HCT116 (cell line): ENCODE results near the gene PIGQ. TPM values are rescaled to one million over a fixed set of nuclear protein-coding genes. Genes with fewer than 3 reads are reported as not detected.

Experiments
- ATAC-seq: fragments of 200-7000 bp; cut with Tn5 transposase; 2 replicates; pipeline ENCODE4 v1.9.1; 2020; ENCODE audit warnings: mild to moderate bottlenecking, moderate library complexity
- BruUV-seq: library from RNA; stranded (reverse); fragments of 400-500 nt; replicated peaks from 2 replicates; lab custom pipeline; 2021; lab: Mats Ljungman, UMichigan
- CTCF ChIA-PET: fragments of 300-600 bp; sonication (Branson Sonifier 250); formaldehyde crosslinking; loops from one replicate; lab custom pipeline; 2021; ENCODE audit warnings: antibody characterized with exemption; lab: Charles Lee
- POLR2A ChIA-PET: fragments of 300-600, 350-600 bp; sonication (Branson Sonifier 250); formaldehyde crosslinking; loops from one replicate; lab custom pipeline; 2021; ENCODE audit warnings: antibody characterized with exemption; lab: Charles Lee
- RAD21 ChIA-PET, 2 experiments: fragments of 300-600 bp; sonication (Branson Sonifier 250); formaldehyde crosslinking; loops; one replicate each; lab custom pipeline; 2023; ENCODE audit warnings: low total read pairs in 2 of 2; ENCODE audit not compliant: uncharacterized antibody in 2 of 2, unreplicated experiment in 2 of 2, low non-redundant PET in 1 of 2; lab: Charles Lee
- DNase-seq: peaks from one replicate; pipeline ENCODE4 v3.0.0-alpha.2; 2010; ENCODE audit warnings: low read depth, low spot score
- H2AFZ ChIP-seq: fragments of 200-600 bp; shearing (Covaris generic), sonication (generic); 2 replicates; pipeline ENCODE4 v1.6.1; 2017; ENCODE audit warnings: low read depth, mixed run types, mixed read lengths, antibody characterized with exemption, low read length; ENCODE audit not compliant: poor library complexity, severe bottlenecking
- H3K27ac ChIP-seq: 2 replicates; pipeline ENCODE4 v1.5.1; 2012; ENCODE audit warnings: low read depth, low read length
- H3K27me3 ChIP-seq: fragments of 200-600 bp; sonication (generic); 2 replicates; pipeline ENCODE4 v1.6.1; 2016; ENCODE audit warnings: mixed run types, low read length, mixed read lengths; ENCODE audit not compliant: insufficient read depth
- H3K36me3 ChIP-seq, 2 experiments: fragments of 200-500 bp in 1 of 2; fragments of 200-600 bp in 1 of 2; sonication (Bioruptor generic) in 1 of 2; sonication (generic) in 1 of 2; 2 replicates each; pipeline versions ENCODE4 v1.5.1 to v1.6.1; 2014 to 2016; ENCODE audit warnings: low read length in 2 of 2, inconsistent platforms in 1 of 2, mixed read lengths in 1 of 2, mixed run types in 1 of 2; ENCODE audit not compliant: insufficient read depth in 2 of 2, control insufficient read depth in 1 of 2
- H3K4me1 ChIP-seq, 2 experiments: fragments of 200-600 bp in 1 of 2; sonication (generic) in 1 of 2; 2 replicates each; pipeline versions ENCODE4 v1.5.1 to v1.6.1; 2012 to 2017; ENCODE audit warnings: low read length in 2 of 2, inconsistent platforms in 1 of 2, mild to moderate bottlenecking in 1 of 2, mixed read lengths in 1 of 2, mixed run types in 1 of 2, moderate library complexity in 1 of 2; ENCODE audit not compliant: insufficient read depth in 2 of 2, control insufficient read depth in 1 of 2
- H3K4me2 ChIP-seq: fragments of 200-600 bp; sonication (generic); 2 replicates; pipeline ENCODE4 v1.6.1; 2017; ENCODE audit warnings: mixed run types, low read length, mixed read lengths
- H3K4me3 ChIP-seq, 2 experiments: fragments of 200-600 bp in 1 of 2; sonication (generic) in 1 of 2; replicated peaks in 1 of 2; 2 replicates each; pipeline ENCODE4 v1.5.1; 2011 to 2016; ENCODE audit warnings: low read length in 2 of 2, control low read depth in 1 of 2, low read depth in 1 of 2, mild to moderate bottlenecking in 1 of 2, mixed read lengths in 1 of 2, mixed run types in 1 of 2
- H3K79me2 ChIP-seq: fragments of 200-600 bp; sonication (generic); 2 replicates; pipeline ENCODE4 v1.6.1; 2017; ENCODE audit warnings: mild to moderate bottlenecking, mixed run types, low read length, moderate library complexity, mixed read lengths; ENCODE audit not compliant: insufficient read depth
- H3K9ac ChIP-seq: fragments of 200-600 bp; sonication (generic); 2 replicates; pipeline ENCODE4 v1.6.1; 2016; ENCODE audit warnings: low read length, mixed read lengths
- H3K9me2 ChIP-seq: fragments of 200-600 bp; sonication (generic), shearing (Covaris generic); 2 replicates; pipeline ENCODE4 v1.6.1; 2017; ENCODE audit warnings: mixed run types, mild to moderate bottlenecking, moderate library complexity; ENCODE audit not compliant: insufficient read depth
- H3K9me3 ChIP-seq, 2 experiments: fragments of 200-500 bp in 1 of 2; fragments of 200-600 bp in 1 of 2; sonication (Bioruptor generic) in 1 of 2; sonication (generic) in 1 of 2; 2 replicates each; pipeline ENCODE4 v1.6.1; 2014 to 2017; ENCODE audit warnings: low read length in 2 of 2, mixed read lengths in 2 of 2, inconsistent platforms in 1 of 2, low read depth in 1 of 2, mild to moderate bottlenecking in 1 of 2, mixed run types in 1 of 2, moderate library complexity in 1 of 2; ENCODE audit not compliant: control insufficient read depth in 1 of 2, insufficient read depth in 1 of 2
- H4K20me1 ChIP-seq: fragments of 200-600 bp; sonication (generic), shearing (Covaris generic); 2 replicates; pipeline ENCODE4 v1.6.1; 2017; ENCODE audit warnings: mixed run types, mild to moderate bottlenecking, moderate library complexity; ENCODE audit not compliant: insufficient read depth
- CBX3 ChIP-seq: IDR thresholded peaks from 2 replicates; pipeline ENCODE4 v1.6.1; 2012; ENCODE audit warnings: low read depth
- EGR1 ChIP-seq: IDR thresholded peaks from 2 replicates; pipeline ENCODE4 v1.6.1; 2012; ENCODE audit warnings: low read depth
- EZH2phosphoT487 ChIP-seq: fragments of 200-600 bp; IDR thresholded peaks from 2 replicates; pipeline ENCODE4 v1.6.1; 2018; ENCODE audit warnings: antibody characterized with exemption, borderline replicate concordance
- FOSL1 ChIP-seq: IDR thresholded peaks from 2 replicates; pipeline ENCODE4 v1.6.1; 2012; ENCODE audit warnings: low read depth
- RAD21 ChIP-seq: IDR thresholded peaks from 2 replicates; pipeline ENCODE4 v1.6.1; 2012; ENCODE audit warnings: low read depth, mild to moderate bottlenecking
- SP1 ChIP-seq: IDR thresholded peaks from 2 replicates; pipeline ENCODE4 v1.6.1; 2012; ENCODE audit warnings: low read depth
- SRF ChIP-seq: IDR thresholded peaks from 2 replicates; pipeline ENCODE4 v1.6.1; 2012; ENCODE audit warnings: low read depth
- TCF7L2 ChIP-seq: IDR thresholded peaks from 2 replicates; pipeline ENCODE4 v1.7.0; 2011; ENCODE audit warnings: borderline replicate concordance, inconsistent platforms; ENCODE audit not compliant: insufficient read depth, insufficient read length; ENCODE audit errors: extremely low read depth
- YY1 ChIP-seq: IDR thresholded peaks from 2 replicates; pipeline ENCODE4 v1.6.1; 2011; ENCODE audit warnings: low read length, low read depth, moderate library complexity, mild to moderate bottlenecking; ENCODE audit not compliant: insufficient replicate concordance; ENCODE audit errors: extremely low read depth
- intact Hi-C: fragments of 100-400 bp; cut with micrococcal nuclease; formaldehyde crosslinking; loops from 2 replicates; pipeline ENCODE4 v1.10.0; 2022
- total RNA-seq: library from RNA; stranded (reverse); gene quantifications from one replicate; pipeline ENCODE4 v1.2.1, GENCODE V29; 2021; ENCODE audit not compliant: unreplicated experiment
- TF ChIP-seq, protein P1 (sequence below): IDR thresholded peaks from 2 replicates; pipeline ENCODE4 v1.6.1; 2012
- TF ChIP-seq, protein P2 (sequence below): IDR thresholded peaks from 2 replicates; pipeline ENCODE4 v1.6.1; 2012; ENCODE audit warnings: low read depth
- TF ChIP-seq, protein P3 (sequence below): IDR thresholded peaks from 2 replicates; pipeline ENCODE4 v1.6.1; 2011; ENCODE audit warnings: mild to moderate bottlenecking, low read length, moderate library complexity; ENCODE audit not compliant: insufficient replicate concordance; ENCODE audit errors: extremely low read depth

Gene PIGQ
- total RNA-seq, 1 experiment from 2014 or later, result 21.0 TPM

DNA sequence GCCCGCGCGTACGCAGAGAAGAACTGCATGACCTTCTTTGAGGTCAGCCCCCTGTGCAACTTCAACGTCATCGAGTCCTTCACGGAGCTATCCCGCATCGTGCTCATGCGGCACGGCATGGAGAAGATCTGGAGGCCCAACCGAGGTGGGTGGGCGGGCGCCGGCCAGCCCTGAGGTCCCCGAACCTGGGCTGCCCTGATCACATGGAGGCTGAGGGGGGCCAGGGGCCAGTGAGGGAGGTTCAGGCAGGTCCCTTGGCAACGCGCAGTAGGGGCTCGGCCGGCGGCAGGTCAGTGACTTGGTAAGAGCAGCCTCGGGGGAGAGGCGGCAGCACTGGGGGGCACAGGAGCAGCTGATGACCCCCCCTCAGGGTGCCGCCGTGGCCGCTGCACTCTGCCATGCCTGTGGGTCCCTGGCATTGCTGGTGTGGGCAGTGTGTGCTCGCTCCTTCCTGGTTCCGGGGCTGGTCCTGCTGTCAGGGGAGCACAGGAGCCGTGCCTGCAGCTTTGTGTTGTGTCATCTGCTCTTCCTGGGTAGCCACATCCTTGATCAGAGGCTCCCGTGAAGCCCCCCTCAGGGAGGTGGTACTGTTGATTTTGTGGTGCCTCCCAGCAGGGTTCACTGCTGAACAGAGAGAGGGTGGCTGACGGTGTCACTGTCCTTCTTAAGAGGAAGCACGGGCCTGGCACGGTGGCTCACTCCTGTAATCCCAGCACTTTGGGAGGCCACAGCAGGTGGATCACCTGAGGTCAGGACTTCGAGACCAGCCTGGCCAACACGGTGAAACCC lies 56.4 kb downstream of the PIGQ start:
- Histone ChIP-seq H2AFZ (no peak overlapping the region), H3K9me3 (no peaks in the 10 kb centered on the region), H3K27ac (peak overlapping the region; percentile 83), H3K4me2 (peak overlapping the region; percentile 61), H3K9me2 (no peaks in the 10 kb centered on the region), H3K36me3 (no peaks in the 10 kb centered on the region), H3K27me3 (no peaks in the 10 kb centered on the region), H3K79me2 (no peaks in the 10 kb centered on the region), H3K4me3 (no peak overlapping the region), H4K20me1 (no peaks in the 10 kb centered on the region), H3K9ac (peak overlapping the region; percentile 57), H3K4me1 (peaks cover 37 to 60% of the 10 kb centered on the region in 2 experiments)
- POLR2A ChIA-PET, result no interaction called here
- RAD21 ChIA-PET, result no interaction called here
- DNase-seq, result no peak
- ATAC-seq, result peak; percentile 13
- CTCF ChIA-PET, result no interaction called here
- no TSS peak for BruUV-seq
- intact Hi-C loops, result loop anchor here (5.0 kb wide), 1 partner anchor 34 kb away; the partner anchor contains the start of gene RAB40C
- TF ChIP-seq RAD21, result no peak

DNA sequence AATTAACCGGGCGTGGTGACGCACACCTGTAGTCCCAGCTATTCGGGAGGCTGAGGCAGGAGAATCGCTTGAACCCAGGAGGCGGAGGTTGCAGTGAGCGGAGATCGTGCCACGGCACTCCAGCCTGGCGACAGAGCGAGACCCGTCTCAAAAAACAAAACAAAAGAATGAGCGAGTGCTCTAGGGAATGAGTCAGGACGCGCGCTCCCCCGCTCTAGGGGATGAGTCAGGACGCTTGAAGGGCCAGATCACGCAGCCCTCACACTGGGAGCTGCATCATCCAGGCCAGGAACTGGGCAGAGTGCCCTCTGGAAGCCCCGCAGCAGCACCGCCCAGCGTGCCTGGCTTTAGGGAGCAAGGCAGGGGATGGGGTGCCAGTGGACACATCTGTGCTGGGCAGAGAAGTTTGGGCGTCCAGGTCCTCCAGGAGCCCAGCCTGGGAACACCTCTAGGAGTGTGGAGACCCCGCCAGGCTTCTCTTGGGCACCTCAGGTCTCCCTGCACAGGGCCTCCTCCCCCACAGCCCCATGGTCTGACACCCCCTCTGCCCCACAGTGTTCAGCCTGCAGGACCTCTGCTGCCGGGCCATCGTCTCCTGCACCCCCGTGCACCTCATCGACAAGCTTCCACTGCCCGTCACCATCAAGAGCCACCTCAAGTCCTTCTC lies 57.2 kb downstream of the PIGQ start:
- DNase-seq (peak; percentile 72), ATAC-seq (peak; percentile 79)
- Histone ChIP-seq H4K20me1 (no peaks in the 10 kb centered on the region), H3K79me2 (no peaks in the 10 kb centered on the region), H3K9me3 (no peaks in the 10 kb centered on the region), H3K27me3 (no peaks in the 10 kb centered on the region), H3K4me1 (peaks cover 30 to 54% of the 10 kb centered on the region in 2 experiments), H3K4me3 (peak overlapping the region in 1 of 2 experiments; percentile 20; a peak in 1 of 4 replicates), H3K4me2 (peak overlapping the region; percentile 61), H3K9me2 (no peaks in the 10 kb centered on the region), H3K36me3 (no peaks in the 10 kb centered on the region), H3K27ac (peak overlapping the region; percentile 83), H2AFZ (no peak overlapping the region), H3K9ac (peak overlapping the region; percentile 57)
- no TSS peak for BruUV-seq
- RAD21 ChIA-PET, result no interaction called here
- POLR2A ChIA-PET, result no interaction called here
- intact Hi-C loops, result loop anchor here (5.0 kb wide), 1 partner anchor 35 kb away; the partner anchor contains the start of gene RAB40C
- CTCF ChIA-PET, result no interaction called here
- TF ChIP-seq, protein P1, sequence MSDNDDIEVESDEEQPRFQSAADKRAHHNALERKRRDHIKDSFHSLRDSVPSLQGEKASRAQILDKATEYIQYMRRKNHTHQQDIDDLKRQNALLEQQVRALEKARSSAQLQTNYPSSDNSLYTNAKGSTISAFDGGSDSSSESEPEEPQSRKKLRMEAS, result peak; percentile 85
- no peak for TF ChIP-seq EZH2phosphoT487
- TF ChIP-seq, protein P2, sequence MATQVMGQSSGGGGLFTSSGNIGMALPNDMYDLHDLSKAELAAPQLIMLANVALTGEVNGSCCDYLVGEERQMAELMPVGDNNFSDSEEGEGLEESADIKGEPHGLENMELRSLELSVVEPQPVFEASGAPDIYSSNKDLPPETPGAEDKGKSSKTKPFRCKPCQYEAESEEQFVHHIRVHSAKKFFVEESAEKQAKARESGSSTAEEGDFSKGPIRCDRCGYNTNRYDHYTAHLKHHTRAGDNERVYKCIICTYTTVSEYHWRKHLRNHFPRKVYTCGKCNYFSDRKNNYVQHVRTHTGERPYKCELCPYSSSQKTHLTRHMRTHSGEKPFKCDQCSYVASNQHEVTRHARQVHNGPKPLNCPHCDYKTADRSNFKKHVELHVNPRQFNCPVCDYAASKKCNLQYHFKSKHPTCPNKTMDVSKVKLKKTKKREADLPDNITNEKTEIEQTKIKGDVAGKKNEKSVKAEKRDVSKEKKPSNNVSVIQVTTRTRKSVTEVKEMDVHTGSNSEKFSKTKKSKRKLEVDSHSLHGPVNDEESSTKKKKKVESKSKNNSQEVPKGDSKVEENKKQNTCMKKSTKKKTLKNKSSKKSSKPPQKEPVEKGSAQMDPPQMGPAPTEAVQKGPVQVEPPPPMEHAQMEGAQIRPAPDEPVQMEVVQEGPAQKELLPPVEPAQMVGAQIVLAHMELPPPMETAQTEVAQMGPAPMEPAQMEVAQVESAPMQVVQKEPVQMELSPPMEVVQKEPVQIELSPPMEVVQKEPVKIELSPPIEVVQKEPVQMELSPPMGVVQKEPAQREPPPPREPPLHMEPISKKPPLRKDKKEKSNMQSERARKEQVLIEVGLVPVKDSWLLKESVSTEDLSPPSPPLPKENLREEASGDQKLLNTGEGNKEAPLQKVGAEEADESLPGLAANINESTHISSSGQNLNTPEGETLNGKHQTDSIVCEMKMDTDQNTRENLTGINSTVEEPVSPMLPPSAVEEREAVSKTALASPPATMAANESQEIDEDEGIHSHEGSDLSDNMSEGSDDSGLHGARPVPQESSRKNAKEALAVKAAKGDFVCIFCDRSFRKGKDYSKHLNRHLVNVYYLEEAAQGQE, result no peak
- TF ChIP-seq, protein P3, sequence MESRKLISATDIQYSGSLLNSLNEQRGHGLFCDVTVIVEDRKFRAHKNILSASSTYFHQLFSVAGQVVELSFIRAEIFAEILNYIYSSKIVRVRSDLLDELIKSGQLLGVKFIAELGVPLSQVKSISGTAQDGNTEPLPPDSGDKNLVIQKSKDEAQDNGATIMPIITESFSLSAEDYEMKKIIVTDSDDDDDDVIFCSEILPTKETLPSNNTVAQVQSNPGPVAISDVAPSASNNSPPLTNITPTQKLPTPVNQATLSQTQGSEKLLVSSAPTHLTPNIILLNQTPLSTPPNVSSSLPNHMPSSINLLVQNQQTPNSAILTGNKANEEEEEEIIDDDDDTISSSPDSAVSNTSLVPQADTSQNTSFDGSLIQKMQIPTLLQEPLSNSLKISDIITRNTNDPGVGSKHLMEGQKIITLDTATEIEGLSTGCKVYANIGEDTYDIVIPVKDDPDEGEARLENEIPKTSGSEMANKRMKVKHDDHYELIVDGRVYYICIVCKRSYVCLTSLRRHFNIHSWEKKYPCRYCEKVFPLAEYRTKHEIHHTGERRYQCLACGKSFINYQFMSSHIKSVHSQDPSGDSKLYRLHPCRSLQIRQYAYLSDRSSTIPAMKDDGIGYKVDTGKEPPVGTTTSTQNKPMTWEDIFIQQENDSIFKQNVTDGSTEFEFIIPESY, result no peak
- TF ChIP-seq YY1, result no peak
- TF ChIP-seq FOSL1, result peak; percentile 81
- peak; percentile 19; the same call in 1 of the 2 replicates for TF ChIP-seq CBX3
- TF ChIP-seq EGR1, result peak; percentile 60
- peak; percentile 71 for TF ChIP-seq SP1
- no peak for TF ChIP-seq TCF7L2
- TF ChIP-seq SRF, result no peak
